ENCODE measurements around the gene STRN4.
A peak's percentile ranks its signal among the peaks of the same experiment; 100 is the strongest.

STRN4 gene

DNA sequence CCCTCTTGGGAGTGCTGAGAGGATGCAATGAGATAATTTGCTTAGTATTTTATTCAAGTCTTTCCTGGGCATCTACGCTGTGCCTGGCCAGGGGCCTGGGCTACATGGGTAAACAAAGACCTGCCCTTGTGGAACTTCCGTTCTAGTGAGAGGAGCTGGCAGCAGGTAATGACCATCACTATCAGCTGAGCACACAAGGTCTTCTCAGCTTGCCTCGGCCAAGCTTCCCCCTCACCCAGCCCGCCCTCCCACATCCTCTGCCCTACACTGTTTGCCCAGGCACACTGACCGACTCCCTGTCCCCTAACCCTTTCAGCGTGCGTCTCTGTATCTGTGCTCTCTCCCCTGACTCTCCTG lies 9.0 kb downstream of the STRN4 start:
- Histone ChIP-seq H3K27me3 (ENCODE audit: low read depth, low read length) (no peaks in the 10 kb centered on the region), H3K4me1 (ENCODE audit: control insufficient read depth in 1 of 2, insufficient read depth in 2 of 2, low read length in 2 of 2) (peaks cover 0 to 37% of the 10 kb centered on the region in 2 donors), H3K9me3 (ENCODE audit: control insufficient read depth in 1 of 2, low read length in 2 of 2) (no peaks in the 10 kb centered on the region), H3K27ac (ENCODE audit: low read length) (no peak overlapping the region), H3K4me3 (ENCODE audit: low read depth in 1 of 2, low read length in 2 of 2) (no peak overlapping the region), H3K36me3 (ENCODE audit: control insufficient read depth in 1 of 2, insufficient read depth in 2 of 2, low read length in 2 of 2) (peaks cover 28 to 36% of the 10 kb centered on the region in 2 donors)

DNA sequence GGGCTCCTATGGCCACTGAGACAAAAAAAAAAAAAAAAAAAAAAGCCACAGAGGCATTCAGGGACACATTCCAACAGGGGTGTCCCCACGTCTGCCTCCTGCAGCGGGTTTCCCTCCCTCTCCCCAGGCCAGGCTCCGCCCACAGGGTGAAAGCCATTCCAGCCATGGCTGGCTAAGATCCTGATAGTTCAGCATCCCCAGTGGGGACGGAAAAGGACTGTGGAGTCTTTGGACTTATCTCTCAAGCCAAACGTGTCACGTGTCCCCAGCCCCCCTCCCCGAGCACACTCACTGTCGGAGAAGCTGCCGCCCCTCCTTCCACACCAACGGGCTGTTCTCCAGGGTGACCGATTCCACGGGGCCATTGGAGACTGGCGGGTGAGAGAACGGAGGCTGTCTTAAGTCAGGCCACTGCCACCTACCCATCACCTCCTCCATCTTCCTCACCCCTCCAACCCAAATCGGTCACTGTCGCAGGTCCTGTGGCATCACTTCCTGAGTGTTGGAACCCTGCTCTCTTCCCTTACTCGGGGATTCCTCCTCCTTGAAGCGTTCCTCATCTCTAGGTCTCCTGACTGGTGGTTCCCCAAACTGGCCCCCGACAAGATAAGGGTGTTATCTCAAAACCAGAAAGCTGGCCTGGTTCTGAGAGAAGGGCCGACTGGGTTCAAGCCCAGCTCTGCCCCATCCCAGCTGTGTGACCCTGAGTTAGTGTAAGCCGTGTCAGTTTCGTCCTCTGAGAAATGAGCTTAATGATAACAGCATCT lies 9.5 kb downstream of the STRN4 start:
- H3K9me3 ChIP-seq (ENCODE audit: control insufficient read depth in 1 of 2, low read length in 2 of 2) = no peaks in the 10 kb centered on the region
- H3K4me1 ChIP-seq (ENCODE audit: control insufficient read depth in 1 of 2, insufficient read depth in 2 of 2, low read length in 2 of 2) = peaks cover 0 to 42% of the 10 kb centered on the region in 2 donors
- no peak overlapping the region for H3K27ac ChIP-seq (ENCODE audit: low read length)
- no peaks in the 10 kb centered on the region for H3K27me3 ChIP-seq (ENCODE audit: low read depth, low read length)
- peaks cover 28 to 42% of the 10 kb centered on the region in 2 donors for H3K36me3 ChIP-seq (ENCODE audit: control insufficient read depth in 1 of 2, insufficient read depth in 2 of 2, low read length in 2 of 2)
- H3K4me3 ChIP-seq (ENCODE audit: low read depth in 1 of 2, low read length in 2 of 2) = no peak overlapping the region

DNA sequence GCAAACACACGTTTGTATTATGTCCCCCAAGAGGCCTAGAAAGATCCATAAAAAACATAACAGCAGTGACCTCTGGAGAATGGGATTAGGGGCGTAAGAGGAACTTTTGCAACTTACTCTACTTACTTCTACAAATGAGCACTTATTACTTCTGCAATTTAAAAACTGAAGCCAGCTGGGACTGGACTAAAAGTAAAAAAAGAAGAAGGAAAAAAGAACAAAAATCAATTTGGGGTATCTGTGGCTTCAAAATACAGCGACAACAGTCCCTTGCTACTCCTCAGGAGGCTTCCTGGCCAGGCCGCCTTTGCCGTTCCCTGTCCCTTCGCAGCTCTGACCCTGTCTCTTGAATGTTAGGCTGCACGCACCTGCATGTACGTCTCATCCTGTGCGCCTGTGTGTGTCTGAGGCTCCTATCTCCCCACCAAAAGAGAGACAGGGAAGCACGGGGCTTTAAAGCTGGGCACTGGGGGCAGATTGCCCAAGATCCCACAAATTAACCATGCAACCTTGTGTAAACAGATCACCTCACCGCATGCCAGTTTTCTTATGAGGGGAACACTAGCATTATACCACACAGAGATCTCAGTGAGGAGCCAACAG lies 12.5 kb downstream of the STRN4 start:
- no peaks in the 10 kb centered on the region for H3K9me3 ChIP-seq (ENCODE audit: control insufficient read depth in 1 of 2, low read length in 2 of 2)
- H3K4me1 ChIP-seq (ENCODE audit: control insufficient read depth in 1 of 2, insufficient read depth in 2 of 2, low read length in 2 of 2) = peaks cover 3 to 34% of the 10 kb centered on the region in 2 donors
- H3K27me3 ChIP-seq (ENCODE audit: low read depth, low read length) = no peaks in the 10 kb centered on the region
- H3K36me3 ChIP-seq (ENCODE audit: control insufficient read depth in 1 of 2, insufficient read depth in 2 of 2, low read length in 2 of 2) = peaks cover 40 to 70% of the 10 kb centered on the region in 2 donors
- no peak overlapping the region for H3K27ac ChIP-seq (ENCODE audit: low read length)
- H3K4me3 ChIP-seq (ENCODE audit: low read depth in 1 of 2, low read length in 2 of 2) = no peak overlapping the region

DNA sequence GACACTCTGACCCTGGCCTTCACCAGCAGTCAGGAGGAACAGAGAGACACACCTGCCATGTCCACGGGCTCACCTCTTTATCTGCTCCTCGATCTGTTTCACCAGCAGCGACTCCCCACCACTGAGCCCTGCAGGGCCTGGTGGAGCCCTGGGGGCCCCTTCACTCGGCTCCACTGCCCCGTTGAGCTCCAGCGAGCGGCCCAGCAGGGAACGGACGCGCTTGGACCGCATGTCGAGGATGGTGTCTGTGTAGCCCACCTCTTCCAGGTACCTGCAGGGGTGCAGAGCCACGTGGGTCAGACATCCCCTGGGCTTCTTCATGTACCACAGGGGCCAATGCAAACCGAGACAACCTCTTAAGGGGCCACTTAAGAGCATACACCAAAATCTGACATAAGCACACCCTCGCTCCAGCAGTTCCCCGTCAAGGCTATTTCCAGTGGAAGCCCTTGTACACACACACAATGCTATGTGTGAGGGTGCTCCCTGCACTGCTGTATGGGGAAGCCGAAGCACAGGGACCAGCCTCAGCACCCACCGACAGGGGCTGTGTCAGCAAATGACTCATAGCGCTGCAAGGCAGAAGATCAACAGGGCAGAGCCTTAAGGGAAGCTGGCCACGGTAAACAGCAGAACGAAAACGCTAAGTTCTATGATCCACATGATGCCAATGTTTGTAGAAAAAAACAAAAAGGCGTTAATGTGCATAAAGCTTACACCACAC lies 13.1 kb downstream of the STRN4 start:
- Histone ChIP-seq H3K36me3 (ENCODE audit: control insufficient read depth in 1 of 2, insufficient read depth in 2 of 2, low read length in 2 of 2) (peaks cover 39 to 73% of the 10 kb centered on the region in 2 donors), H3K9me3 (ENCODE audit: control insufficient read depth in 1 of 2, low read length in 2 of 2) (no peaks in the 10 kb centered on the region), H3K4me1 (ENCODE audit: control insufficient read depth in 1 of 2, insufficient read depth in 2 of 2, low read length in 2 of 2) (peaks cover 3 to 38% of the 10 kb centered on the region in 2 donors), H3K27ac (ENCODE audit: low read length) (no peak overlapping the region), H3K4me3 (ENCODE audit: low read depth in 1 of 2, low read length in 2 of 2) (no peak overlapping the region), H3K27me3 (ENCODE audit: low read depth, low read length) (no peaks in the 10 kb centered on the region)

DNA sequence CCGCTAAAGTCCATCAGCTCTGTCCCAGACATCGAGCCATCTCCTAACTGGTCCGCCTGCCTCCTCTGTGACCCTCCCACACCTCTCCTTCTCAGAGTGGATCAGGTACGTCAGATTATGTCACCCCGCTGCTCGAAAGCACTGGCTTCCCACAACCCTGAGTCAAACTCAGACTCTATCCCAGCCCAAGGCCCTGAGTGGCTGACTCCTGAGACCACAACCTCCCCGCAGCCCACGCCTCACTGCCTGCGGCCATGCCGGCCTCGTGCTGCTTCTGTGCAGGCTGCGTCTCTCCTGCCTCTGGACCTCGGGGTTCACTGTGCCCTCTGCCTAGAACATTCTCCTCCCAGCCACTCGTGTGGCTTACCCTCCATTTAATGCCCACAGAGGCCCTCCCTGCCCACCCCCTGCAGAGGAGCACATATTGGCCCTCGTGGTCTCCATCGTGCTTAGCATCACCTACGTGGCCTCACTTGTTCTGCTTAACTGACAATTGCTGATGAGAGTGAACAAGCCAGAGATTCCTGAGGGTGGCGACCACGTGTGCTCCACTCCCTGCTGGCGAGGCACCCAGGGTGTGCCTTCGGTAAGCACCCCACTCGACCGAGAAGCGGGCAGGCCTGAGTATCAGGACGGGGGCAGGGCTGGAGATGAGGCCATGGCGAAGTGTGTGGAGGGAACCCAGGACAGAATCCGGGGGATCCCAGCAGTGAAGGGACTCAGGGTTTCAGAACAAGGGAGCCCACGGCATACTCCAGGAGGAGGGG lies 13.9 kb downstream of the STRN4 start:
- H3K36me3 ChIP-seq (ENCODE audit: control insufficient read depth in 1 of 2, insufficient read depth in 2 of 2, low read length in 2 of 2) = peaks cover 32 to 74% of the 10 kb centered on the region in 2 donors
- no peak overlapping the region for H3K4me3 ChIP-seq (ENCODE audit: low read depth in 1 of 2, low read length in 2 of 2)
- no peaks in the 10 kb centered on the region for H3K9me3 ChIP-seq (ENCODE audit: control insufficient read depth in 1 of 2, low read length in 2 of 2)
- no peaks in the 10 kb centered on the region for H3K27me3 ChIP-seq (ENCODE audit: low read depth, low read length)
- H3K27ac ChIP-seq (ENCODE audit: low read length) = no peak overlapping the region
- H3K4me1 ChIP-seq (ENCODE audit: control insufficient read depth in 1 of 2, insufficient read depth in 2 of 2, low read length in 2 of 2) = peaks cover 3 to 42% of the 10 kb centered on the region in 2 donors

DNA sequence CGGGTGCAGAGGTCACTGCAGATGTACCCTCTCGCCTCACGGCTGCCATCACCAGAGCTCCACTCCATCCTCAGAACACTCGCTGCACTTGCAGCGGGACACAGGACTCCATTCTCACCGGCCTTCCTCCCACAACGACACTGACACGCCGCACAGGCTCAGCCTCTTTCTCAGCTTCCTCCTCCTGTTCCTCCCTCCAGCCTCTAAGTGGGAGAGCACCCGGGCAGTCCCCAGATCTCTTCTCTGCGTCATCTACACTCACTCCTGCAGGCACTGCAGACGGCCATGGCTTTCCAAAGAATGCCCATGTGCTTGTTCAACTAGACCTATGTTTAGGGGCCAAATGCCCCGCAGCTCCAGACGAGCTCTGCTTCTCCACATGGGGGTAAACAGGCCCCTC lies 14.7 kb downstream of the STRN4 start:
- no peaks in the 10 kb centered on the region for H3K27me3 ChIP-seq (ENCODE audit: low read depth, low read length)
- H3K27ac ChIP-seq (ENCODE audit: low read length) = no peak overlapping the region
- peaks cover 3 to 44% of the 10 kb centered on the region in 2 donors for H3K4me1 ChIP-seq (ENCODE audit: control insufficient read depth in 1 of 2, insufficient read depth in 2 of 2, low read length in 2 of 2)
- no peaks in the 10 kb centered on the region for H3K9me3 ChIP-seq (ENCODE audit: control insufficient read depth in 1 of 2, low read length in 2 of 2)
- peaks cover 26 to 74% of the 10 kb centered on the region in 2 donors for H3K36me3 ChIP-seq (ENCODE audit: control insufficient read depth in 1 of 2, insufficient read depth in 2 of 2, low read length in 2 of 2)
- peak overlapping the region in 1 of 2 donors; percentile 28 for H3K4me3 ChIP-seq (ENCODE audit: low read depth in 1 of 2, low read length in 2 of 2)

DNA sequence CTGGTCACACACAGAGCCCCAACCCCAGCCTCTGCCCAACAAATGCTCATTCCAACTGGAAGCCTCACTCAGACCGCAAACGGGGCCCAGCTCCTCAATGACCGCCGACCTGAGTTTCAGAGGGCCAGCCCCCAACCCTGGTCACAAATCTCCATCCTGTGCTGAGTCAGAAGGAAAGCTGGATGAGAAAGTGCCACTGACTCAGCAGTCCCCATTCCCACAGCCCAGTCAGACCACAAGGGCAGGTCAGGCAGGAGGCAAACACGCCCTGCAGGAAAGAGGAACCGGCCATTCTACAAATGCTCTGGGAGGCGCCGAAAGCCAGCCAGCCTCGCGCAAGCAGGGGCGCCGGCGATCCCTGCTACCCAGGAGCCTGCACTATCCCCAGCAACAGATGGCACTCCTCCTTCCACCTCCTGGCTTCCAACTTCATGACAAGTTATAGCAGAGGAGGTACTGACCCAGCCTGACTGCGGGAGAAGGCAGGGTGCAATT lies 15.2 kb downstream of the STRN4 start:
- H3K4me3 ChIP-seq (ENCODE audit: low read depth in 1 of 2, low read length in 2 of 2) = peak overlapping the region in 1 of 2 donors; percentile 28
- peaks cover 3 to 42% of the 10 kb centered on the region in 2 donors for H3K4me1 ChIP-seq (ENCODE audit: control insufficient read depth in 1 of 2, insufficient read depth in 2 of 2, low read length in 2 of 2)
- H3K27me3 ChIP-seq (ENCODE audit: low read depth, low read length) = no peaks in the 10 kb centered on the region
- H3K9me3 ChIP-seq (ENCODE audit: control insufficient read depth in 1 of 2, low read length in 2 of 2) = no peaks in the 10 kb centered on the region
- no peak overlapping the region for H3K27ac ChIP-seq (ENCODE audit: low read length)
- peaks cover 27 to 77% of the 10 kb centered on the region in 2 donors for H3K36me3 ChIP-seq (ENCODE audit: control insufficient read depth in 1 of 2, insufficient read depth in 2 of 2, low read length in 2 of 2)

DNA sequence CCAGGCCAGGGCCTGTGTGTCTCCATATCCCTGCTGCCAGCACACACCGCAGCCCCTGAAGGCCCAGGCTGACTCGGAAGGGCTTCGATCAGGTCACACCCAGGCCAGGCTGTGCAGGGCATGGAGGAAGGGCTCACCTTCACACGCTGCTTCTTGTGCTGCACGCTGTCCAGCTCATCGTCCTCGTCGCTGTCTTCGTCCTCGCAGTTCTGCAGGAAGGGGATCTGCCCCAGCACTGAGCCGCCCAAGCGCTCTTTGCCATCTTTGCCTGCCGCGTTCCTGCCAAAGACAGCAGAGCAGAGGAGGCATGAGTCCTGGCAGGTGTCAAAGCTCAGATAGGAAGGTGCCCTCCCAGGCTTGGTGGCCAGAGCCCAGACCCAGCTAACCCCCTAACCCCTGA lies 15.7 kb downstream of the STRN4 start:
- no peaks in the 10 kb centered on the region for H3K27me3 ChIP-seq (ENCODE audit: low read depth, low read length)
- H3K4me3 ChIP-seq (ENCODE audit: low read depth in 1 of 2, low read length in 2 of 2) = no peak overlapping the region
- no peak overlapping the region for H3K27ac ChIP-seq (ENCODE audit: low read length)
- H3K9me3 ChIP-seq (ENCODE audit: control insufficient read depth in 1 of 2, low read length in 2 of 2) = no peaks in the 10 kb centered on the region
- H3K4me1 ChIP-seq (ENCODE audit: control insufficient read depth in 1 of 2, insufficient read depth in 2 of 2, low read length in 2 of 2) = peaks cover 3 to 42% of the 10 kb centered on the region in 2 donors
- peaks cover 31 to 82% of the 10 kb centered on the region in 2 donors for H3K36me3 ChIP-seq (ENCODE audit: control insufficient read depth in 1 of 2, insufficient read depth in 2 of 2, low read length in 2 of 2)

DNA sequence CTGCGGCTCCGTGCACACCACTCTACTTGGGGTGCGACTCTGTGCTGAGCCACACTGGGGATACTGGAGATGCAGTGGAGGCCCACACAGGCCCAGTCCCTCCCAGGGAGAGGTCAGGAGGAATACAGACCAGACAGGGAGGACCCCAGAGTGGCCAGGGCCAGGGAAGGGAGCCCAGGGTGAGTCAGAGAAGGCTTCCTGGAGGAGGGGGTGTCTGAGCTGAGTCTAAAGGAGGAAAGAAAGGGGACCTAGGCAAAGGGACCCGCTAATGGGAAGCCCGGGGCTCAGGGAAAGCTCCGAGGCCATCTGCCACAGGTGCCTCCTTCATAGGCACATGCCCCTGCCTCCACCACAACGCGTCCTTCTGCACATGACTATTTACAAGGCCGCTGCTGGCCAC lies 16.1 kb downstream of the STRN4 start:
- Histone ChIP-seq H3K27me3 (ENCODE audit: low read depth, low read length) (no peaks in the 10 kb centered on the region), H3K9me3 (ENCODE audit: control insufficient read depth in 1 of 2, low read length in 2 of 2) (no peaks in the 10 kb centered on the region), H3K4me3 (ENCODE audit: low read depth in 1 of 2, low read length in 2 of 2) (no peak overlapping the region), H3K27ac (ENCODE audit: low read length) (no peak overlapping the region), H3K36me3 (ENCODE audit: control insufficient read depth in 1 of 2, insufficient read depth in 2 of 2, low read length in 2 of 2) (peaks cover 33 to 86% of the 10 kb centered on the region in 2 donors), H3K4me1 (ENCODE audit: control insufficient read depth in 1 of 2, insufficient read depth in 2 of 2, low read length in 2 of 2) (peaks cover 3 to 42% of the 10 kb centered on the region in 2 donors)

DNA sequence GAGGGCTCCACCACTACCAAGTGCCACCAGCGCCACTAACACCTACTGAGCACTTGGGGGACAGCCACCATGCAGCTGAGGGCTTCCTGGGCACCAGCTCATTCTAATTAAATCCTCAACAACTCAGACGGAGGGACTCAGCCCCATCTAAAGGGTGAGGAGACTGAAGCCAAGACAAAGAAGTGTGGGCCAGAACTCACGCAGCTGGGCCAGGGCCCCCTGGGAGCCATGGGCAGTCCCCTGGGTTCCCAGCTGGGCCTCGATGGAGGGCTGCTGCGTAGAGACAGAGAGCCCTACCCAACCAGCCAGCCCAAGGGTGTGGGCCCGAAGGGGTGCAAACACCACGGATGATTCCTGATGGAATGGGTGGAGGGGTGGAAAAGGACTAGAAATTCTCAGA lies 16.6 kb downstream of the STRN4 start:
- no peaks in the 10 kb centered on the region for H3K27me3 ChIP-seq (ENCODE audit: low read depth, low read length)
- H3K36me3 ChIP-seq (ENCODE audit: control insufficient read depth in 1 of 2, insufficient read depth in 2 of 2, low read length in 2 of 2) = peaks cover 34 to 90% of the 10 kb centered on the region in 2 donors
- H3K27ac ChIP-seq (ENCODE audit: low read length) = no peak overlapping the region
- H3K4me1 ChIP-seq (ENCODE audit: control insufficient read depth in 1 of 2, insufficient read depth in 2 of 2, low read length in 2 of 2) = peaks cover 3 to 42% of the 10 kb centered on the region in 2 donors
- no peak overlapping the region for H3K4me3 ChIP-seq (ENCODE audit: low read depth in 1 of 2, low read length in 2 of 2)
- H3K9me3 ChIP-seq (ENCODE audit: control insufficient read depth in 1 of 2, low read length in 2 of 2) = no peaks in the 10 kb centered on the region

Data from muscle layer of duodenum (tissue), 2 donors.